PC-9 (cell line): ENCODE results near the gene VOPP1.

ENCODE experiments used
- EZH2 ChIP-seq: fragments of 200-600 bp; sonication (generic); IDR thresholded peaks from 2 replicates; pipeline ENCODE4 v1.8.0; 2017; ENCODE audit warnings: antibody characterized with exemption, low read depth
- TF ChIP-seq, protein P1 (sequence below): fragments of 200-600 bp; sonication (generic); conservative IDR thresholded peaks from 2 replicates; pipeline ENCODE4 v1.6.1; 2017; ENCODE audit warnings: mixed run types, antibody characterized with exemption, mild to moderate bottlenecking, moderate library complexity

DNA sequence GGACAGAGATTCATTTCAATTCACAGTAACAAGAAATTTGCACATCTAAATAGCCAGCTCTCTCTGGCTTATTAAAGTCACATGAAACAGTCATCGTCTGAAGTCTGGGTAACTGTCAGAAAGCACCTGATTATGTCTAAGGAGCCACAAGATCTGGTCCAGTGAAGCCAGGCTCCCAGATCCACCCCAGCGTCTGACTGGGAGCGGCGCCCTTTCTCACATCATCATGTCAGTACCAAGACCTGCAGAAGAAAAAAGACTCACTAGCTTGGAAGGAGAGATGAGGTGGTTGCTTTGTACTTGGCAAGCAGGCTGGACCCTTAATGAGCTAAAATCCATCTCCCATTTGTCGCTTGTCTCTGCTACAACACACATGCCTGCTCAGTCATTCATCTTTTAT, 58.4 kb downstream of the VOPP1 start:
- TF ChIP-seq, protein P1, sequence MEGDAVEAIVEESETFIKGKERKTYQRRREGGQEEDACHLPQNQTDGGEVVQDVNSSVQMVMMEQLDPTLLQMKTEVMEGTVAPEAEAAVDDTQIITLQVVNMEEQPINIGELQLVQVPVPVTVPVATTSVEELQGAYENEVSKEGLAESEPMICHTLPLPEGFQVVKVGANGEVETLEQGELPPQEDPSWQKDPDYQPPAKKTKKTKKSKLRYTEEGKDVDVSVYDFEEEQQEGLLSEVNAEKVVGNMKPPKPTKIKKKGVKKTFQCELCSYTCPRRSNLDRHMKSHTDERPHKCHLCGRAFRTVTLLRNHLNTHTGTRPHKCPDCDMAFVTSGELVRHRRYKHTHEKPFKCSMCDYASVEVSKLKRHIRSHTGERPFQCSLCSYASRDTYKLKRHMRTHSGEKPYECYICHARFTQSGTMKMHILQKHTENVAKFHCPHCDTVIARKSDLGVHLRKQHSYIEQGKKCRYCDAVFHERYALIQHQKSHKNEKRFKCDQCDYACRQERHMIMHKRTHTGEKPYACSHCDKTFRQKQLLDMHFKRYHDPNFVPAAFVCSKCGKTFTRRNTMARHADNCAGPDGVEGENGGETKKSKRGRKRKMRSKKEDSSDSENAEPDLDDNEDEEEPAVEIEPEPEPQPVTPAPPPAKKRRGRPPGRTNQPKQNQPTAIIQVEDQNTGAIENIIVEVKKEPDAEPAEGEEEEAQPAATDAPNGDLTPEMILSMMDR = no peak
- TF ChIP-seq EZH2 = no peak
